ENCODE measurements around the gene R3HDML. TPM values are rescaled to one million over a fixed set of nuclear protein-coding genes. Genes with fewer than 3 reads are reported as not detected.

Gene R3HDML
- total and polyA plus RNA-seq, 4 donors: not detected

GRCh38 chr20:44302026-44302669 is 34.7 kb upstream of the R3HDML start:
- Histone ChIP-seq H3K27ac (ENCODE audit: low read depth in 1 of 2, low read length in 2 of 2) (no peak overlapping the region), H3K4me3 (ENCODE audit: low read length in 2 of 2) (no peak overlapping the region), H3K27me3 (ENCODE audit: control insufficient read depth in 1 of 2, insufficient read depth in 2 of 2, low read length in 1 of 2) (no peaks in the 10 kb centered on the region), H3K9me3 (ENCODE audit: control insufficient read depth, low read length) (no peaks in the 10 kb centered on the region), H3K4me1 (ENCODE audit: control insufficient read depth in 1 of 2, insufficient read depth in 2 of 2, low read length in 2 of 2) (no peaks in the 10 kb centered on the region), H3K36me3 (ENCODE audit: control insufficient read depth in 1 of 2, insufficient read depth in 2 of 2, low read length in 1 of 2) (peaks cover 0 to 4% of the 10 kb centered on the region in 2 donors)
- intact Hi-C loops (cut with DNase I): no loop called here
- WGBS, 2 donors: 70 to 72% methylated on average over 5 of the region's 5 CpGs
- DNase-seq (no peak), ATAC-seq (ENCODE audit: low FRiP score) (no peak)

GRCh38 chr20:44302736-44303135 is 34.1 kb upstream of the R3HDML start:
- H3K36me3 ChIP-seq (ENCODE audit: control insufficient read depth in 1 of 2, insufficient read depth in 2 of 2, low read length in 1 of 2): peaks cover 0 to 4% of the 10 kb centered on the region in 2 donors
- H3K9me3 ChIP-seq (ENCODE audit: control insufficient read depth, low read length): no peaks in the 10 kb centered on the region
- no peak overlapping the region for H3K4me3 ChIP-seq (ENCODE audit: low read length in 2 of 2)
- H3K27ac ChIP-seq (ENCODE audit: low read depth in 1 of 2, low read length in 2 of 2): no peak overlapping the region
- H3K4me1 ChIP-seq (ENCODE audit: control insufficient read depth in 1 of 2, insufficient read depth in 2 of 2, low read length in 2 of 2): no peaks in the 10 kb centered on the region
- no peaks in the 10 kb centered on the region for H3K27me3 ChIP-seq (ENCODE audit: control insufficient read depth in 1 of 2, insufficient read depth in 2 of 2, low read length in 1 of 2)
- 88 to 91% methylated on average over 8 of the region's 8 CpGs for WGBS, 2 donors
- intact Hi-C loops (cut with DNase I): no loop called here
- ATAC-seq (ENCODE audit: low FRiP score) (no peak), DNase-seq (no peak)

GRCh38 chr20:44304383-44304782 is 32.5 kb upstream of the R3HDML start:
- DNase-seq (no peak), ATAC-seq (ENCODE audit: low FRiP score) (no peak)
- Histone ChIP-seq H3K36me3 (ENCODE audit: control insufficient read depth in 1 of 2, insufficient read depth in 2 of 2, low read length in 1 of 2) (peaks cover 0 to 4% of the 10 kb centered on the region in 2 donors), H3K9me3 (ENCODE audit: control insufficient read depth, low read length) (no peaks in the 10 kb centered on the region), H3K4me3 (ENCODE audit: low read length in 2 of 2) (no peak overlapping the region), H3K27ac (ENCODE audit: low read depth in 1 of 2, low read length in 2 of 2) (no peak overlapping the region), H3K27me3 (ENCODE audit: control insufficient read depth in 1 of 2, insufficient read depth in 2 of 2, low read length in 1 of 2) (no peaks in the 10 kb centered on the region), H3K4me1 (ENCODE audit: control insufficient read depth in 1 of 2, insufficient read depth in 2 of 2, low read length in 2 of 2) (no peaks in the 10 kb centered on the region)
- intact Hi-C loops (cut with DNase I): no loop called here

- Histone ChIP-seq H3K36me3 (ENCODE audit: control insufficient read depth in 1 of 2, insufficient read depth in 2 of 2, low read length in 1 of 2) (peaks cover 0 to 4% of the 10 kb centered on the region in 2 donors), H3K9me3 (ENCODE audit: control insufficient read depth, low read length) (no peaks in the 10 kb centered on the region), H3K27ac (ENCODE audit: low read depth in 1 of 2, low read length in 2 of 2) (no peak overlapping the region), H3K27me3 (ENCODE audit: control insufficient read depth in 1 of 2, insufficient read depth in 2 of 2, low read length in 1 of 2) (no peaks in the 10 kb centered on the region), H3K4me3 (ENCODE audit: low read length in 2 of 2) (no peak overlapping the region), H3K4me1 (ENCODE audit: control insufficient read depth in 1 of 2, insufficient read depth in 2 of 2, low read length in 2 of 2) (no peaks in the 10 kb centered on the region)
- intact Hi-C loops (cut with DNase I): no loop called here
- ATAC-seq (ENCODE audit: low FRiP score) (no peak), DNase-seq (no peak)
- WGBS, 2 donors: 91 to 95% methylated on average over 9 of the region's 9 CpGs
Observed at GRCh38 chr20:44306927-44307326, 29.9 kb upstream of the R3HDML start.

GRCh38 chr20:44309763-44310663 is 26.8 kb upstream of the R3HDML start:
- intact Hi-C loops (cut with DNase I): loop anchor here (2.0 kb wide), 2 partner anchors 93 to 193 kb away; no protein-coding TSS in a partner anchor
- ATAC-seq (ENCODE audit: low FRiP score): no peak
- 18% methylated on average over 17 of the region's 17 CpGs for WGBS, 2 donors
- no peaks in the 10 kb centered on the region for H3K27me3 ChIP-seq (ENCODE audit: control insufficient read depth in 1 of 2, insufficient read depth in 2 of 2, low read length in 1 of 2)
- no peak overlapping the region for H3K27ac ChIP-seq (ENCODE audit: low read depth in 1 of 2, low read length in 2 of 2)
- H3K36me3 ChIP-seq (ENCODE audit: control insufficient read depth in 1 of 2, insufficient read depth in 2 of 2, low read length in 1 of 2): peaks cover 0 to 2% of the 10 kb centered on the region in 2 donors
- no peak for DNase-seq
- no peaks in the 10 kb centered on the region for H3K9me3 ChIP-seq (ENCODE audit: control insufficient read depth, low read length)
- H3K4me1 ChIP-seq (ENCODE audit: control insufficient read depth in 1 of 2, insufficient read depth in 2 of 2, low read length in 2 of 2): no peaks in the 10 kb centered on the region
- peak overlapping the region in 1 of 2 donors; percentile 77 for H3K4me3 ChIP-seq (ENCODE audit: low read length in 2 of 2)

- Histone ChIP-seq H3K4me3 (ENCODE audit: low read length in 2 of 2) (peak within 1 kb of the TSS; percentile 31 to 77), H3K27ac (ENCODE audit: low read depth in 1 of 2, low read length in 2 of 2) (no peak within 1 kb of the TSS), H3K4me1 (ENCODE audit: control insufficient read depth in 1 of 2, insufficient read depth in 2 of 2, low read length in 2 of 2) (no peaks in the 10 kb centered on the region), H3K36me3 (ENCODE audit: control insufficient read depth in 1 of 2, insufficient read depth in 2 of 2, low read length in 1 of 2) (peaks cover 0 to 2% of the 10 kb centered on the region in 2 donors), H3K9me3 (ENCODE audit: control insufficient read depth, low read length) (no peaks in the 10 kb centered on the region), H3K27me3 (ENCODE audit: control insufficient read depth in 1 of 2, insufficient read depth in 2 of 2, low read length in 1 of 2) (no peaks in the 10 kb centered on the region)
- 1% methylated on average over 67 to 70 of the region's 70 CpGs for WGBS, 2 donors
- intact Hi-C loops (cut with DNase I): loop anchor here (1.0 to 2.0 kb wide), 3 partner anchors 94 to 194 kb away; no protein-coding TSS in a partner anchor
- DNase-seq: peak; percentile 99 to 100
- ATAC-seq (ENCODE audit: low FRiP score): peak; percentile 99
Observed at GRCh38 chr20:44310664-44311639, 25.9 kb upstream of the R3HDML start, which contains the start of gene FITM2. TSS of gene FITM2 (minus strand) at chr20:44311202. CDS start at chr20:44311148, 54 bp downstream.

GRCh38 chr20:44314870-44315269 is 22.0 kb upstream of the R3HDML start:
- H3K36me3 ChIP-seq (ENCODE audit: control insufficient read depth in 1 of 2, insufficient read depth in 2 of 2, low read length in 1 of 2): no peaks in the 10 kb centered on the region
- intact Hi-C loops (cut with DNase I): no loop called here
- DNase-seq (no peak), ATAC-seq (ENCODE audit: low FRiP score) (no peak)
- H3K27ac ChIP-seq (ENCODE audit: low read depth in 1 of 2, low read length in 2 of 2): no peak overlapping the region
- H3K9me3 ChIP-seq (ENCODE audit: control insufficient read depth, low read length): no peaks in the 10 kb centered on the region
- no peak overlapping the region for H3K4me3 ChIP-seq (ENCODE audit: low read length in 2 of 2)
- no peaks in the 10 kb centered on the region for H3K27me3 ChIP-seq (ENCODE audit: control insufficient read depth in 1 of 2, insufficient read depth in 2 of 2, low read length in 1 of 2)
- no peaks in the 10 kb centered on the region for H3K4me1 ChIP-seq (ENCODE audit: control insufficient read depth in 1 of 2, insufficient read depth in 2 of 2, low read length in 2 of 2)

GRCh38 chr20:44319839-44320422 is 16.9 kb upstream of the R3HDML start:
- intact Hi-C loops (cut with DNase I): no loop called here

More at GRCh38 chr20:44319839-44320422, 16.9 kb upstream of the R3HDML start:
- Histone ChIP-seq H3K36me3 (ENCODE audit: control insufficient read depth in 1 of 2, insufficient read depth in 2 of 2, low read length in 1 of 2) (no peaks in the 10 kb centered on the region), H3K4me3 (ENCODE audit: low read length in 2 of 2) (no peak overlapping the region), H3K9me3 (ENCODE audit: control insufficient read depth, low read length) (no peaks in the 10 kb centered on the region), H3K27ac (ENCODE audit: low read depth in 1 of 2, low read length in 2 of 2) (no peak overlapping the region), H3K27me3 (ENCODE audit: control insufficient read depth in 1 of 2, insufficient read depth in 2 of 2, low read length in 1 of 2) (no peaks in the 10 kb centered on the region), H3K4me1 (ENCODE audit: control insufficient read depth in 1 of 2, insufficient read depth in 2 of 2, low read length in 2 of 2) (no peaks in the 10 kb centered on the region)
- ATAC-seq (ENCODE audit: low FRiP score) (no peak), DNase-seq (no peak)
- 93 to 97% methylated on average over 2 of the region's 2 CpGs for WGBS, 2 donors

Data from aorta (tissue), 5 donors.